Peyer's patch (tissue), 4 donors: ENCODE measurements around the gene GNRH2.

ENCODE experiments used
- POLR2A ChIP-seq, 2 donors: fragments of 450-650 bp; IDR thresholded peaks; one replicate each; pipeline ENCODE4 v1.5.1; 2017; ENCODE audit warnings: antibody characterized with exemption in 2 of 2, mild to moderate bottlenecking in 2 of 2, moderate library complexity in 2 of 2
- TF ChIP-seq, protein P1 (sequence below), 6 experiments: fragments of 450-650 bp in 4 of 6; fragments of 200-600 bp in 2 of 6; sonication (generic) in 1 of 6; IDR thresholded peaks; one replicate each; pipeline ENCODE4 v1.5.1; 2017 to 2019; ENCODE audit warnings: antibody characterized with exemption in 6 of 6, mild to moderate bottlenecking in 3 of 6, moderate library complexity in 1 of 6

DNA sequence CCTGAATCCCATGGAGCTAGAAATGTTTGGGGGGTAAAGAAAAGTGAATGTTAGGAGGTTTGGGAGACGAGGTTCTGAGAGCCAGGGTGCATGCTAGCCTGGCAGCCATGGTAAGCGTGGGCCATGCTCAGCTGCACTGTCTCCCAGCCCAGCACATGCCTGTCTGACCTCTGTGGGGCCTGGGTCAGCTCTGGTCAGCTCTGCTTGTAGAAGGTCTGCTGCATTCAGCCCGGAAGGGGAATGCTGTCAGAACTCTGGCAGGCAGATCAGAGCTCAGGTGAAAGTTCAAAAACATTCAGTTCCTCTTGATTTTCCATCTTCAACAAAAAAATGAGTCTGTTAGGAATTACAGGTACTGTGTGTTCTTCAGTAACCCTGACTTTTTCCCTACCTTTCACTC, 5.8 kb upstream of the GNRH2 start:
- TF ChIP-seq, protein P1, sequence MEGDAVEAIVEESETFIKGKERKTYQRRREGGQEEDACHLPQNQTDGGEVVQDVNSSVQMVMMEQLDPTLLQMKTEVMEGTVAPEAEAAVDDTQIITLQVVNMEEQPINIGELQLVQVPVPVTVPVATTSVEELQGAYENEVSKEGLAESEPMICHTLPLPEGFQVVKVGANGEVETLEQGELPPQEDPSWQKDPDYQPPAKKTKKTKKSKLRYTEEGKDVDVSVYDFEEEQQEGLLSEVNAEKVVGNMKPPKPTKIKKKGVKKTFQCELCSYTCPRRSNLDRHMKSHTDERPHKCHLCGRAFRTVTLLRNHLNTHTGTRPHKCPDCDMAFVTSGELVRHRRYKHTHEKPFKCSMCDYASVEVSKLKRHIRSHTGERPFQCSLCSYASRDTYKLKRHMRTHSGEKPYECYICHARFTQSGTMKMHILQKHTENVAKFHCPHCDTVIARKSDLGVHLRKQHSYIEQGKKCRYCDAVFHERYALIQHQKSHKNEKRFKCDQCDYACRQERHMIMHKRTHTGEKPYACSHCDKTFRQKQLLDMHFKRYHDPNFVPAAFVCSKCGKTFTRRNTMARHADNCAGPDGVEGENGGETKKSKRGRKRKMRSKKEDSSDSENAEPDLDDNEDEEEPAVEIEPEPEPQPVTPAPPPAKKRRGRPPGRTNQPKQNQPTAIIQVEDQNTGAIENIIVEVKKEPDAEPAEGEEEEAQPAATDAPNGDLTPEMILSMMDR (IDR thresholded peaks at IDR 0.05): no peak
- TF ChIP-seq POLR2A (IDR thresholded peaks at IDR 0.05): no peak
